Astrocyte (in vitro differentiated cells and primary cell): ENCODE measurements around the gene FBXL7.

Experiments
- CTCF ChIP-seq: IDR thresholded peaks from 2 replicates; pipeline ENCODE4 v1.5.1; 2011; ENCODE audit warnings: low read depth, mild to moderate bottlenecking, inconsistent platforms, low read length, moderate library complexity; ENCODE audit not compliant: insufficient read depth
- EZH2 ChIP-seq: IDR thresholded peaks from 2 replicates; pipeline ENCODE4 v1.6.1; 2012; ENCODE audit warnings: mild to moderate bottlenecking, low read length, inconsistent platforms; ENCODE audit not compliant: insufficient read depth

GRCh38 chr5:15577831-15578230 is 77.9 kb downstream of the FBXL7 start:
- TF ChIP-seq CTCF = no peak
- TF ChIP-seq EZH2 = no peak
